ENCODE measurements around the gene TREML1.
A peak's percentile ranks its signal among the peaks of the same experiment; 100 is the strongest.
"Not testable (repeated sequence)": the region's sequence is repeated elsewhere in the genome, so short reads cannot be mapped to it uniquely, and the experiment has no call there.

Gene TREML1

DNA sequence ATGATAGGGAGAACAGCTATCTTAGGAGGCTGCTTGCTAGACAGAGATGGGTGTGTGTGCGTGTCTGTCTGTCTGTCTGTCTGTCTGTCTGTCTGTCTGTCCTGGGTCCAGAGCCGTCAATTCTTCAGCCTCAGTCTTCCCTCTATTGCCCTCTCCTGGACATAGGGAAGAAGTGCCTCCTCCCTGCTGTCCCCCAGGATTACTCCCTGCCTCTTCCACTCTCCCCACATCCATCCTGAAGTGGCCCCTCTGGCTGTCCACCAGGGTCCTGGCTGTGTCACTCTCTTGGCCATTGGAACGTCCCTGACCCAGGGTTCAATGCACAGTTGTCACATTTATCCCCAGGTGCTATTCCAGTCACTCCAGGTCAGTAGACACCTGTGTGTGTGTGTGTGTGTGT lies 36.6 kb upstream of the TREML1 start:
- DNase-seq (ENCODE audit: insufficient read length): no peak
- TF ChIP-seq TAF1 (IDR thresholded peaks at IDR 0.05; ENCODE audit: borderline replicate concordance, low read depth, low read length) (no peak), POLR2AphosphoS5 (IDR thresholded peaks at IDR 0.05; ENCODE audit: low read depth, low read length) (no peak), POLR2A (IDR thresholded peaks at IDR 0.05; ENCODE audit: low read depth, low read length) (no peak)
- no peak for FAIRE-seq

DNA sequence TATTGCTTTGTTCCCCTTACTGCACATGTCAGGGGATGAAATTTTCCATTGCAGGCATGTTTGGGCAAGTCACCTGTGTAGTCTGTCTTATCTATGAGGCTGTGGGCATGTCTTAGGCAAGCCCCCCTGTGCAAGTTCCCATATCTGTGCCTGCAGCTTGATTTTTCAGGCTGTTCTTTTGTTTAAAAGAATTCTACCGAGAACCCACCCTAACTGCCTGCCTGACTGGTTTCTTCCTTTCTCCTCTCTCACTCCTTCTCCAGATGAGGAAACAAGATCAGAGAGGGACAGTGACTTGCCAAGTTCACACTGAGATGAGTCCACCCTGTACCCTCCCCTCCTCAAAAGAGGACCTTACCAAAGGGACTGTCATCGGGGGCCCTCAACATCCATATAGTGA lies 35.8 kb upstream of the TREML1 start:
- FAIRE-seq (no peak), DNase-seq (ENCODE audit: insufficient read length) (no peak)
- TF ChIP-seq TAF1 (IDR thresholded peaks at IDR 0.05; ENCODE audit: borderline replicate concordance, low read depth, low read length) (no peak), POLR2AphosphoS5 (IDR thresholded peaks at IDR 0.05; ENCODE audit: low read depth, low read length) (no peak), POLR2A (IDR thresholded peaks at IDR 0.05; ENCODE audit: low read depth, low read length) (no peak)

DNA sequence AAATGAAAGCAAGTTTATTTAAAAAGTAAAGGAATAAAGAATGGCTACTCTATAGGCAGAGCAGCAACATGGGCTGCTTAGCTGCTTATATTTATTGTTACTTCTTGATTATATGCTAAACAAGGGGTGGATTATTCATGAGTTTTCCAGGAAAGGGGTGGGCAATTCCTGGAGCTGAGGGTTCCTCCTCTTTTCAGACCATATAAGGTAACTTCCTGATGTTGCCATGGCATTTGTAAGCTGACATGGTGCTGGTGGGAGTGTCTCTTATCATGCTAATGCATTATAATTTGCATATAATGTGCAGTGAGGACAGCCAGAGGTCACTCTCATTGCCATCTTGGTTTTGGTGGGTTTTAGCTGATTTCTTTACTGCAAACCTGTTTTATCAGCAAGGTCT lies 34.9 kb upstream of the TREML1 start:
- DNase-seq (ENCODE audit: insufficient read length): not testable (repeated sequence)

DNA sequence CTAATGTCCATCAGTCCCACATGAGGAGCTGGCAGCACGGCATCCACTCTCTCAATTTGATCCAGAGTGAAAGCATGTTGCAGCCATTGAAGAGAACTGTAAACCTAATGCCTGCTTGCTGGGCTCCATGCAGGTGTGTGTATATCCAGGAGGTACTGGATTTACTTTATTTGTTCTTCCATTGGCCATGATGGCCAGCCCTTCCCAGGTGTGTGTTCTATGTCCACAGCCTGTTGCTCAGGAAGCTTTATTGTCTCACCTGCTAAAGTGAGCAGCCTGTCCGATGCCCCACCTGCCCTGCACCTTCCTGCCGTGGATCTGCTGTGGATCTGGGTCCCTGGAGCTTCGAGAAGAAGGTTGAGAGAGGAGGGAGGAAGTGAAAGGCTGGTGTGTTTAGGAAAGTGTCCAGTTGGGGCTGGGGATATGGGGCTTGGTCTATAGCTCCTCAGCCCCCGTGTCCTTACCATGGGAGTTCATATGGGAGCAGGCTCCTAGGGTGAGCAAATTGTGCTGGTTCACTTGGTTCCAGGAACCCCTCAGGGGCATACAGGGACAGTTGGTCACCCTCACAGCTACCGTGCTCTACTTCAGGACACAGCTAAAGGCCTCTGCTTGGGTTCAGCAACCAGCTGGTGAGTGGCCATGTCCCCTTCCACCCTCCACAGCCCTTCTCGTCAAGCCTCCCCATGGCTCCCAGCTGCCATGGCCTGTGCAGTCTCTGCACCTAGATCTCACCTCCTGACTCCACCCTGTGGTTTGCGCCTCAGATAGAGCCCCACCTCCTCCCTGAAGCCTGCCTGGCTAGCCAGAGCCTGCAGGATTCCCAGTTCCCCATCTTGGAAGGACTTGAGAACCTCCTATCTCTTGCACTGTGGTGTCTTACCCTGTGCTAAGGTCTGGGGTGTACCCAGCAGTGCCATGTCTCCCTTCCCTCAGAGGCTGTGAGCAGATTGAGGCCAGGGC lies 34.1 kb upstream of the TREML1 start:
- FAIRE-seq (no peak), DNase-seq (ENCODE audit: insufficient read length) (no peak)
- TF ChIP-seq POLR2A (IDR thresholded peaks at IDR 0.05; ENCODE audit: low read depth, low read length) (no peak), POLR2AphosphoS5 (IDR thresholded peaks at IDR 0.05; ENCODE audit: low read depth, low read length) (no peak), TAF1 (IDR thresholded peaks at IDR 0.05; ENCODE audit: borderline replicate concordance, low read depth, low read length) (no peak)

More for the DNA sequence above, 34.9 kb upstream of the TREML1 start:
- FAIRE-seq: peak; percentile 14

DNA sequence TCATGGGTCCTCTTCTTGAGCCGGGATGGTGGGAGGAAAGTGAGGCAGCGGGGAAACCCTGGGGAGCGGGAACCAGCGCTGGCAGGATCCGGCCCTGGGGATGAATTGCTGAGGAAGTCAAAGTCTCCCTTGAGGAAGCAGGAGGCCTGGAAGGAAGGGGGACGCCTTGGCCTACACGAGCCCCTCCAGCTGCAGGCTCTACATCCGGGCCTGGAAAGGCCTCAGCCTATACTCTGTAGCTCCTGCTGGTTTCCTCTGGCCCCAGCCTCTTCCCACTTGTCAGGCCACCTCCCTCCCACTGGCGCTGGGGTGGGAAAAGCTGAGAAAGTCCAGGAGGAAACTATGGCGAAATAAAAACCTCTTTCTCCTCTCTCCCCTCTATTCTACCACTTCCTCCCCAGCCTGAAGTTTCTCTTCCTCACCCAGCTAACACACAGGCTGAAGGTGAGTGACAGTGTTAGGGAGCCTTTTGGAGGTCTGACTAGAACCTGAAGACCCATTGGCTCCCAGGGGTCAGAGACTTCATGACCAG lies 31.9 kb upstream of the TREML1 start:
- no peak for DNase-seq (ENCODE audit: insufficient read length)
- TF ChIP-seq POLR2A (IDR thresholded peaks at IDR 0.05; ENCODE audit: low read depth, low read length): no peak
- TF ChIP-seq TAF1 (IDR thresholded peaks at IDR 0.05; ENCODE audit: borderline replicate concordance, low read depth, low read length): no peak
- no peak for TF ChIP-seq POLR2AphosphoS5 (IDR thresholded peaks at IDR 0.05; ENCODE audit: low read depth, low read length)
- FAIRE-seq: no peak

DNA sequence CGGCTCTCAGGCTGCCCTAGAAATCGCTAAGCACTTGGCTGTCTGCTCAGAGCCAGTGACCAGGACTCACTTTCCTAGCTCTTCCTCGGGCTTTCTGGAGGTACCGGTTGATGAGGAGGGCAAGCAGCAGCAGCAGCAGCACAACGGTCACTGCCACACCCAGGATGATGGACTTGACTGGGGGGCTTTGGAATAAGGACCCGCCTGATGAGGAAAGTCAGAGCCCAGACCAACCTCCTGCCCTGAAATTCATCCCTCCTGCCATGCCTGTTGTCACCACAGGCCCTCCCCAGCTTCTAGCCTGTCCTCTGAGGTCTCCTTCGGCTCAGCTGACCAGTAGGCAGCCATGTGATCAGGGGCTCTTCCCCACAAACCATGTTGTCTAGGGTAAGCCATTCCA lies 30.6 kb upstream of the TREML1 start:
- FAIRE-seq: no peak

DNA sequence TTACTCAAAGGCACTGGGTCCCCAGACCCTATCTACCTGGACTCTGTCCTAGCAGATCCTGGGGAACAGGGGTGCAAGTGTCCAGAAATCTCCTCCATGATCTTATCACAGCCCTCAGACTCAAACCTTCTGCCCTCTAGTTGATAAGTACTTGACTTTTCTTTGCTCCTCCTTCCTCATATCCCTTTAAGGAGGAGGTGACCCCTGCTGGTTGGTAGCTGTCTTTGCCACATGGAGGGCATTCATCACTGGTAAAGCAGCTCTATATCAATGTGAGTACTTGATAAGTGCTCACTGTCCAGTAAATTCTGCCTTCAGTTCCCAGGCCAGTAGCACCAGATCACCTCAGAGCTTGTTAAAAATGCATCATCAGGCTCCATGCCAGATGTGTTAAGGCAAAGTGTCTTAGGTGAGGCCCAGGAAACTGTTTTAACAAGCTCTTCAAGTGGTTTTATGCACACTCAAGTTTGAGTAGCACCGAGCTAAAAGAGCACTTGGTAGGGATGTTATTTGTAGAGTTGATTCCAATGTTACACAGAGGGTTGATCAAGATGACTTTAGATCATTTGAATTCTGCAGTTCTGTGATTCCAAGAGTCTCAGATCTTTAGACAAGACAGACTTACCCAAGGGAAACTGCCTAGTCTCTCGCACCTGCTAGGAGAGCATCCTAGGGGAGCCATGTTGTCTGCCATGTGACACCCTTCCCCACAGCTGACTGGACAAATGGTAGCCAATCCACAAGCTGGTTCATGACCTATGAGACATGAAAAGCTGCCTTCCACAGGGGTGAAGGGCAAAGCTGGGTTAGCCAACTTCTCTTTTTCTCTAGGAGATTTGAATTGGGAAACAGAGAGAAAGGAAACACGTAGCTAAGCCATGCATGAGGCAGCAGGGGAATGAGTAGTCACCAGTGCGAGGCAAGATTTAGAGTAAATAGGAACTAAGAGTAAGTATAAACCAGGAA lies 28.2 kb upstream of the TREML1 start:
- no peak for DNase-seq (ENCODE audit: insufficient read length)
- TF ChIP-seq POLR2AphosphoS5 (IDR thresholded peaks at IDR 0.05; ENCODE audit: low read depth, low read length) (no peak), POLR2A (IDR thresholded peaks at IDR 0.05; ENCODE audit: low read depth, low read length) (no peak), TAF1 (IDR thresholded peaks at IDR 0.05; ENCODE audit: borderline replicate concordance, low read depth, low read length) (no peak)
- peak; percentile 44 for FAIRE-seq

More for the DNA sequence above, 30.6 kb upstream of the TREML1 start:
- TF ChIP-seq POLR2AphosphoS5 (IDR thresholded peaks at IDR 0.05; ENCODE audit: low read depth, low read length) (no peak), TAF1 (IDR thresholded peaks at IDR 0.05; ENCODE audit: borderline replicate concordance, low read depth, low read length) (no peak)
- no peak for DNase-seq (ENCODE audit: insufficient read length)

DNA sequence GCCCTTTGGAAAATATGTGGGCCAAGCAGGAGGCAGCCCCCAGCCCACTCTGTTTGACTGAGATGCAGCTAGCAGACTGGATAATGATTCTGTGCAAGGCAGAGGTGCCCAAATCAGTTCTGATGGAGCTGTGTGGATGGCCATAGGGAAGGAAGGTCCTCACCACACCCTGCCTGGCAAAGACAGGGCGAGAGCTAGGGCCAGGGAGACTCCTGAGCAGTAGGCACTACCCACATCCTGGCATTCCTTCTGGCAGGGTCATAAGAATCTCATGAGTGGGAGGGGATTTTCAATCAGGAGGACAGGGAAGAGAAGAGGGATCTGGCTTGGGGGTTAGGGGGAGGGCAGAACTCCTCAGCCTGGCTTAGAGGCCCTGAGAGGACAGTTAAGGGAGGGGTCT lies 27.4 kb upstream of the TREML1 start:
- TF ChIP-seq POLR2A (IDR thresholded peaks at IDR 0.05; ENCODE audit: low read depth, low read length) (no peak), TAF1 (IDR thresholded peaks at IDR 0.05; ENCODE audit: borderline replicate concordance, low read depth, low read length) (no peak), POLR2AphosphoS5 (IDR thresholded peaks at IDR 0.05; ENCODE audit: low read depth, low read length) (no peak)
- FAIRE-seq: no peak
- no peak for DNase-seq (ENCODE audit: insufficient read length)

DNA sequence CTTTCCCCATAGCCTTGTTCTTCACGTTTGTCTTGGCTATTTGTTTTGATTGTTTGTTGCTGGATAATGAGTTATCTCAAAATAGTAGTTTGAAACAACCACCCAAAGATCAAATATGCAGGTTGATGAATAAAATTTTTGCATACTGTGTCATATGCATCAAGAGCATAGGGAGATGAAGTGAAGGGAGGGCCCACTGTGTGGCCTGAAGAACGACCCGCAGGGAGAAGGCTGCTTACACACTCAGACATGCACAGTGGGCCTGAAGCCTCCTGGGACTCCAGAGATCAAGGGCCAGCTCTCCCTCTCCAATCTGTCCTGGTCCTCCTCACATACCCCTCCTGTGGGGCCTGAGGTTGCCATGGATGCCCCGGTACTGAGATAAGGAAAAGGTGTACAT lies 25.0 kb upstream of the TREML1 start:
- DNase-seq (ENCODE audit: insufficient read length) (no peak), FAIRE-seq (no peak)
- no peak for TF ChIP-seq POLR2A (IDR thresholded peaks at IDR 0.05; ENCODE audit: low read depth, low read length)
- TF ChIP-seq POLR2AphosphoS5 (IDR thresholded peaks at IDR 0.05; ENCODE audit: low read depth, low read length): no peak
- no peak for TF ChIP-seq TAF1 (IDR thresholded peaks at IDR 0.05; ENCODE audit: borderline replicate concordance, low read depth, low read length)

DNA sequence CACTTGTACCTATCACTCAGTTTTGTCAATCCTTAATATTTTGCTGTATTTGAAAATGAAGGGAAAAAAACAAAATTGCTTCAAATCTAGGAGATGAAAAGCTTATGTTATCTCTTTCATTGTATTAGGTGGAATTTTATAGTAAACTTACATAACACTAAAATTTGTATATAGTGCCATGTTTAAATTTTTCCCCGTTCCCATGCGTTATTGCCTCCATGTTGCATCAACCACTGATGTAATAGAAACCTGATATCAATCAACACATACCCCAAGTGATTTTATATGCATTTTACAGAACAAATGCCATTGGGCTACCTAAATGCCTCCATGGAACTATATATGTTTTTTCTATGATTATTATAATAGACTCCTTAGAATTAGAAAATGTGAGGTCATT lies 23.5 kb upstream of the TREML1 start:
- TF ChIP-seq TAF1 (IDR thresholded peaks at IDR 0.05; ENCODE audit: borderline replicate concordance, low read depth, low read length) (no peak), POLR2A (IDR thresholded peaks at IDR 0.05; ENCODE audit: low read depth, low read length) (no peak), POLR2AphosphoS5 (IDR thresholded peaks at IDR 0.05; ENCODE audit: low read depth, low read length) (no peak)
- DNase-seq (ENCODE audit: insufficient read length) (no peak), FAIRE-seq (no peak)

DNA sequence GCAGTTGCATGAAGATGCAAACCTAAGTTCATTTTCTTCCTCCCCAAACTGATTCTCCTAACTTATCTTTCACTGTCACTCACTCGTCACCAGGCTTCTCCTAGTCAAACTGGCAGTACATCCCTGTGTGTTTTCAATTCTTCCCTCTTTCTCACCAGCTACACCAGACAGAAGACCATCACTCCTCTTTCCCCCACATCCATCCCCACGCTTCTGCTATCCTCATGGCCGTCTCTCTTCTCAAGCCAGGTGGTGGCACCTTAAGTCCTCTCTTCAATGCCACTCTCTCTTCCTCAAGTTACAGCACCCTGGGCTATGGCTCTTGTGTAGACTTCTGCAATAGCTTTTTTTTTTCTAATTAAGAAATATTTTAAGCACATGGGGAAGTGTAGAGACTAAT lies 23.1 kb upstream of the TREML1 start:
- TF ChIP-seq POLR2AphosphoS5 (IDR thresholded peaks at IDR 0.05; ENCODE audit: low read depth, low read length) (no peak), POLR2A (IDR thresholded peaks at IDR 0.05; ENCODE audit: low read depth, low read length) (no peak), TAF1 (IDR thresholded peaks at IDR 0.05; ENCODE audit: borderline replicate concordance, low read depth, low read length) (no peak)
- FAIRE-seq (no peak), DNase-seq (ENCODE audit: insufficient read length) (no peak)

Data from GM12892 (cell line).